Skin of body (tissue), 2 donors: Measurements from ENCODE around the gene PLAAT1. TPM values are rescaled to one million over a fixed set of nuclear protein-coding genes. Genes with fewer than 3 reads are reported as not detected.

Experiments
- DNase-seq: peaks from one replicate; lab custom pipeline; 2025; lab: John Stamatoyannopoulos, UW
- total RNA-seq: library from RNA; depleted of rRNA; stranded (reverse); fragments of >200 nt; gene quantifications from one replicate; pipeline ENCODE4 v1.2.3, GENCODE V29; 2014

PLAAT1 gene
- total RNA-seq, 1 donor from 2014 or later: 2.4 TPM

- DNase-seq: no peak
Measured at GRCh38 chr3:193253986-193254660, 13.1 kb downstream of the PLAAT1 start.

GRCh38 chr3:193261970-193262369 lies 20.9 kb downstream of the PLAAT1 start:
- no peak for DNase-seq

- no peak for DNase-seq
Measured at GRCh38 chr3:193262707-193263106, 21.7 kb downstream of the PLAAT1 start.

- DNase-seq: no peak
Measured at GRCh38 chr3:193269343-193270028, 28.5 kb downstream of the PLAAT1 start.

GRCh38 chr3:193270451-193270850 lies 29.4 kb downstream of the PLAAT1 start:
- DNase-seq: no peak

GRCh38 chr3:193271101-193271840 lies 30.2 kb downstream of the PLAAT1 start:
- DNase-seq: no peak

- no peak for DNase-seq
Measured at GRCh38 chr3:193292386-193292785, 51.4 kb downstream of the PLAAT1 start.

- DNase-seq: no peak
Measured at GRCh38 chr3:193295985-193296384, 55.0 kb downstream of the PLAAT1 start.

- no peak for DNase-seq
Measured at GRCh38 chr3:193297421-193297820, 56.4 kb downstream of the PLAAT1 start.

- DNase-seq: no peak
Measured at GRCh38 chr3:193301433-193301832, 60.4 kb downstream of the PLAAT1 start.

GRCh38 chr3:193305356-193305755 lies 64.3 kb downstream of the PLAAT1 start:
- no peak for DNase-seq

- DNase-seq: no peak
Measured at GRCh38 chr3:193310914-193311723, 70.1 kb downstream of the PLAAT1 start.

- no peak for DNase-seq
Measured at GRCh38 chr3:193313061-193313958, 72.3 kb downstream of the PLAAT1 start.

GRCh38 chr3:193314161-193314560 lies 73.1 kb downstream of the PLAAT1 start:
- DNase-seq: no peak

- DNase-seq: no peak
Measured at GRCh38 chr3:193317682-193318300, 76.8 kb downstream of the PLAAT1 start.

Other genes with a start within 250 kb of the PLAAT1 start
- 3.7 TPM for gene ATP13A5, start 137.5 kb downstream of the PLAAT1 start, total RNA-seq